GM10266 (cell line): ENCODE measurements around the gene ROPN1L.

Experiments
- DNase-seq: peaks from one replicate; pipeline ENCODE4 v3.0.0; 2012; ENCODE audit errors: extremely low spot score
- TF ChIP-seq, protein P1 (sequence below): IDR thresholded peaks from 2 replicates; pipeline ENCODE4 v1.5.1; 2012; ENCODE audit warnings: mild to moderate bottlenecking, low read depth; ENCODE audit not compliant: control insufficient read depth, insufficient read depth; ENCODE audit errors: missing control alignments

Gene ROPN1L

DNA sequence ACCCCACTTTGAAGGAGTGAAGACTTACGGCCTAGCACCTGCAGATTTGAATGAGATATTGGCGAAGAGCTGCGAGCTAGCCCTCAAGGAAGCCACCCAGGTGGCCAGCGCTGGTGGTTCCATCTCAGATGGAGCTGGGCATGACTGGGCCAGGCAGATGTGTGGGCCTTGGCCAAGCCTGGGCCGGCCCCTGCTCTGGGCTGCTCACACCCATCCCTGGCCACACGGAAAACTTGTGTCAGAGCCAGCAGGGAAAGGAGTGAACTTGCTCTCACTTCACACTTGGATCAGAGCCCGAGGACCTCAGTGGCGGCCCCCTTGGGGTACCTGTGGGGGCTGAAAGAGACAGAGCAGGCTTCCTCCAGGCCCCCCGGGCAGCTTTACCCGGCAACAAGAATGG, 44.2 kb downstream of the ROPN1L start:
- TF ChIP-seq, protein P1, sequence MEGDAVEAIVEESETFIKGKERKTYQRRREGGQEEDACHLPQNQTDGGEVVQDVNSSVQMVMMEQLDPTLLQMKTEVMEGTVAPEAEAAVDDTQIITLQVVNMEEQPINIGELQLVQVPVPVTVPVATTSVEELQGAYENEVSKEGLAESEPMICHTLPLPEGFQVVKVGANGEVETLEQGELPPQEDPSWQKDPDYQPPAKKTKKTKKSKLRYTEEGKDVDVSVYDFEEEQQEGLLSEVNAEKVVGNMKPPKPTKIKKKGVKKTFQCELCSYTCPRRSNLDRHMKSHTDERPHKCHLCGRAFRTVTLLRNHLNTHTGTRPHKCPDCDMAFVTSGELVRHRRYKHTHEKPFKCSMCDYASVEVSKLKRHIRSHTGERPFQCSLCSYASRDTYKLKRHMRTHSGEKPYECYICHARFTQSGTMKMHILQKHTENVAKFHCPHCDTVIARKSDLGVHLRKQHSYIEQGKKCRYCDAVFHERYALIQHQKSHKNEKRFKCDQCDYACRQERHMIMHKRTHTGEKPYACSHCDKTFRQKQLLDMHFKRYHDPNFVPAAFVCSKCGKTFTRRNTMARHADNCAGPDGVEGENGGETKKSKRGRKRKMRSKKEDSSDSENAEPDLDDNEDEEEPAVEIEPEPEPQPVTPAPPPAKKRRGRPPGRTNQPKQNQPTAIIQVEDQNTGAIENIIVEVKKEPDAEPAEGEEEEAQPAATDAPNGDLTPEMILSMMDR: no peak
- DNase-seq: no peak

DNA sequence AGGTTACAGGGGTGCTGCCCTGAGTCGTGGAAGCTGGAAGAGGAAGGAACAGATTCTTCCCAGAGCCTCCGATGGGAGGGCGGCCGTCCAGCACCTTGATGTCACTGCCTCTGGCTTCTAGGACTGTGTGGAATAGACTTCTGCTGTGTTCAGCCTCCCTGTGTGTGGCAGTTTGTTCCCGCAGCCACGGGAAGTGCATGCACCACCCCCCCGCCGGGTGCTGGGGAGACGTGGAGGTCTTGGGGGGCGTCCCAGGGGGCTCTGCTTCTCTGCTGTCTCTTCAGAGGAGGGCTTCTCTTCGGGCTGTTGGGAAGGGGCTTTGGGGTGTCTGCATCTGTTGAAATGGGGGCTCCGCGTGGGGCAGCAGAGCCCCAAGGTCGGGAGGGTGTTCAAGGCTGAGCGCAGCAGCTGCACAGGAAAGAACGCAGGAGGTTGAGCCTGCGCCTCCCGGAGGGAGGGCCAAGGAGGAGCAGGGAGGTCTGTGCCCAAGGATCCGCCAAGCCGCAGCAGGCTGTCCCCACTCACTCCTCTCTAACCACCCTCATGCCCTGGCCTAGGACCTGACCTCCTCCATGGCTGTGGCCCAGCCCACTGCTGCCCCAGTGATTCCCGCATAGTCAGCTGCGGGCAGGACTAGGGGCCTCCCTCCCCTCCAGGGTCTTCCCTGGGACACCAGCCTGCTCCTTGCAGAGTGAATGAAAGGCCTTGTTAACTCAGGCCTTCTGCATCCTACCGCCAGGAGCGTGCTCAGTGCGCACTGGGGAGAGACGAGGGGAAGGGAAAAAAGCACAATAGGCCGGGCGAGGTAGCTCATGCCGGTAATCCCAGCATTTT, 45.0 kb downstream of the ROPN1L start:
- TF ChIP-seq, protein P1: no peak

DNA sequence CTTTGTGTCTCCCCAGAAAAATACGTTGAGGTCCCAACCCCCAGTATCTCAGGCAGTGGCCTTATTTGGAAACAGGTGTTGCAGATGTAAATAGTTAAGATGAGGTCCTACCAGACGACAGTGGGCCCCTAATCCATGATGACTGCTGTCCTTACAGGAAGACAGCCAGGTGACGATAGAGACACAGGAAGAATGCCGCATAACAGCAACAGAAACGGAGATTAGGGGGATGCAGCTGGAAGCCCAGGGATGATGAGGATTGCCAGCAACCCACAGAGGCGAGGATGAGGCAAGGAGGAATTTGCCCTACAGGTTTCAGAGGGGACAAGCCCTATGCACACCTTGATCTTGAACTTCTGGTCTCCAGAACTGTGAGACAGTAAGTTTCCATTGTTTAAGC, 46.5 kb downstream of the ROPN1L start:
- no peak for DNase-seq
- TF ChIP-seq, protein P1: no peak

More for the DNA sequence above, 45.0 kb downstream of the ROPN1L start:
- no peak for DNase-seq

DNA sequence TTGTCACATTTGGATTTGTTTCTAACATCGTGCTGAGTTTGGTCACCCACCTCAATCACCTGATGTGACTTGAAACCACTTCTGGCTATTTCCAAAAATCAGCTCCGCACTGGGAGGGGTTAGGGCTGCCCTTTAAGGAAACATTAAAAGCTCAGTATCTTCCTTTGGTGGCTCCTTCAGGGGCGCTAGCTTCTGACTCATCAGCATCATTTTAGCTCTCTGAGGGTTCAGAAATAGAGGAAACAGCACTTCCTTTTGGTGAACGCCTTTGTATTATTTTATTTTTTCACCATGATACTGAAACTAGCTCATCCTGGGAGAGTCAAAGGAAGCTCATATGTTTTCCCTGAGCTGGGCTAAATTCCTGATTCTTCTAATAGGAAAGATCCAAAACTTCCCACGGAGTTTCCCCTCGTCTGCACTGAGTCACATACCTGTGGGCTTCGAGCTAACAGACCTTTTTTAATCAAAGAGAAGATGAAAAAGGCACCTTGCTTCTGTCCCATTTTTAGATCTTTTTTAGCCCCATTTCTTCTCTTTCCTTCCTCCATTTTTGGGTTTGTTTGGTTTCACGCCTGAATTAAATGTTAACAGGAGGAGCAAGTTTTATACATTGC, 48.2 kb downstream of the ROPN1L start:
- DNase-seq: peak; percentile 65
- TF ChIP-seq, protein P1: peak; percentile 1

DNA sequence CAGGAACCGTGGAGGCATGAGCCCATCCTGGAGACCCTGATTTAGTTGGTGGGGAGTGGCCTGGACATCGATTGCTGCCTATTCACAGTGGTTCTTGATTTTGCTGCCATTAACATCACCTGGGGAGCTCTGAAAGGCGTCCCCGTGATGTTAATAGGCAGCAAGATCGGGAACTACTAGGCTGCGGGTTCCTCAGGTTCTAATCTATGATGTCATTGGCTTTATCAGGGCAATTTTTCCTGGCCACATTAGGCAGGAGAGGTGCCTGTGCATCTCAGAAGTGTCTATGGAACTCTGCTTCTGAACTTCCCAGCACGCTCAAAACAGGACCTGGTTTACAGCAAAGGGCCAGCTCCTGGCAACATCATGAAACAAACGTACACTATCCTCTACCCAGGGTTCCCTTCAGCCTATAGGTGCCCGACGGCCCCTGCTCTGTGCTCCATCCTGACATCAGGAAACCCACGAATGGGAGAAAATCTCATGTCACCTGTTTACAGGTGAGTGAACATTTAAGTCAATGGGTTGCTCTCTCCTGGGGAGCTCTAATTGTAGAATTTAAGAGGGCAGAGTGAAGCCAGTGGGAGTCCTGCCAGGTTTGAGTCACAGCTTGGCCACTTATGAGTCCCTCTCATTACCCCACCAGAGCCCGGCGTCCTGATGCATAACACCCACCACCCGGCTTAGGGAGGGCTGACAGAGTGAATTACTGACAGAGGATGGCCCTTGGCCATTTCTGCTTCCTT, 49.4 kb downstream of the ROPN1L start:
- DNase-seq: no peak
- TF ChIP-seq, protein P1: no peak

DNA sequence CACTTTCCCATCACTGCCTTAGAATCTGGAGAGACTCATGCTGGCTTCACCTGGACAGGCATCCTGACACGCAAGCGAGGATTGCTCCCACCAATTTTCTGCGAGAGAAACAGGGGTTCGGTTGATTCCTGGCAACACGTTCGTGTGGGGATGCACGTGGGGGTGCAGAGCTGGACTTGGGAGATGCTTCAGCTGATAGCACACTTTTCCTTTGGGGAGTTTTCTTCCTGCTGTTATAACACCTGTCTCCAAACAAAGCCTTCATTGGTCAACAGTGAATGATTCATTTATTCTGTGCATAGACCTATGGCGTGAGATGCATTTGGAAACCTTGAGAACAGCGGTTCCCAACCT, 50.0 kb downstream of the ROPN1L start:
- TF ChIP-seq, protein P1: no peak
- no peak for DNase-seq
